Erythroblast (primary cell): Measurements from ENCODE around the gene JMJD6.
"Not testable (repeated sequence)": the region's sequence is repeated elsewhere in the genome, so short reads cannot be mapped to it uniquely, and the experiment has no call there.

Source experiments
- GATA1 ChIP-seq: IDR thresholded peaks from 2 replicates; pipeline ENCODE4 v1.6.1; 2011; ENCODE audit warnings: low read depth, mild to moderate bottlenecking, control low read depth, low read length, moderate library complexity
- POLR2A ChIP-seq: IDR thresholded peaks from 2 replicates; pipeline ENCODE4 v1.6.1; 2011; ENCODE audit warnings: mild to moderate bottlenecking, low read length

DNA sequence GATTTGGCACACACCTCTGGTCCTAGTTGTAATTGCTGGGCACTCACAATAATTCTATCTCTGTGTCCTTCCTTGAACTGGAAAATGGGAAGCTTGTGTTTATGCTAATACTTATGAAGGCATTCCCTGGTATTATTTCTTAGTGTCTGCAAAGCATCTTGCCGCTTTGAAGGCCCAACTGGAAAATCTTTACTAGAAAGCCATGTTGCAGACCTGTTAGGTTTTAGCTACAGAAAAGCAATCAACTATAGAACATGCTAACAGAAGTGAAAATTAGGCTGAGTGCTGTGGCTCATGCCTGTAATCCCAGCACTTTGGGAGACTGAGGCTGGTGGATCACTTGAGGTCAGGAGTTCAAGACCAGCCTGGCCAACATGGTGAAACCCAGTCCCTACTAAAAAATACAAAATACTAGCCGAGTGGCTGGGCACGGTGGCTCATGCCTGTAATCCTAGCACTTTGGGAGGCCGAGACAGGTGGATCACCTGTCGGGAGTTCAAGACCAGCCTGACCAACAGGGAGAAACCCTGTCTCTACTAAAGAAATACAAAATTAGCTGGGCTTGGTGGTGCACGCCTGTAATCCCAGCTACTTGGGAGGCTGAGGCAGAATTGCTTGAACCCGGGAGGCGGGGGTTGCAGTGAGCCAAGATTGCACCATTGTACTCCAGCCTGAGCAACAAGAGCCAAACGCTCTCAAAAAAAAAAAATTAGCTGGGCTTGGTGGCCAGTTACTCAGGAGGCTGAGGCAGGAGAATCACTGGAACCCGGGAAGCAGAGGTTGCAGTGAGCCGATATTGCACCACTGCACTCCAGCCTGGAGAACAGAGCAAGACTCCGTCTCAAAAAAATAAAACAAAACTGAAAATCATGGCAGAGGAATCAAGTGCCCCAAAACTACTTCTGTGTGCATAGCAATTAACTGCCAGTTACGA, 5.7 kb upstream of the JMJD6 start:
- TF ChIP-seq POLR2A, GATA1: not testable (repeated sequence)
